Tibial nerve (tissue), 4 donors: ENCODE measurements around the gene RIPK4. TPM values are rescaled to one million over a fixed set of nuclear protein-coding genes. Genes with fewer than 3 reads are reported as not detected.
"Not testable (repeated sequence)": the region's sequence is repeated elsewhere in the genome, so short reads cannot be mapped to it uniquely, and the experiment has no call there.

Experiments
- DNase-seq, 2 donors: peaks; one replicate each; pipeline ENCODE4 v3.0.0-alpha.2; 2019; ENCODE audit warnings: low spot score in 2 of 2
- H3K27ac ChIP-seq, 4 donors: fragments of 200-600 bp; sonication (generic) in 3 of 4; one replicate each; pipeline ENCODE4 v1.5.1; 2017 to 2019; ENCODE audit warnings: mild to moderate bottlenecking in 1 of 4
- H3K27me3 ChIP-seq, 2 donors: fragments of 200-600 bp; sonication (generic) in 1 of 2; one replicate each; pipeline versions ENCODE4 v1.5.1 to v1.6.0; 2017 to 2019
- H3K36me3 ChIP-seq, 3 donors: fragments of 200-600 bp; sonication (generic); one replicate each; pipeline ENCODE4 v1.5.1; 2018 to 2019
- H3K4me1 ChIP-seq, 4 donors: fragments of 200-600 bp; sonication (generic) in 3 of 4; one replicate each; pipeline ENCODE4 v1.5.1; 2017 to 2019
- H3K4me3 ChIP-seq, 4 donors: fragments of 200-600 bp; sonication (generic) in 3 of 4; one replicate each; pipeline ENCODE4 v1.5.1; 2017 to 2019; ENCODE audit warnings: mild to moderate bottlenecking in 1 of 4, moderate library complexity in 1 of 4
- H3K9me3 ChIP-seq, 4 donors: fragments of 200-600 bp; sonication (generic) in 3 of 4; one replicate each; pipeline ENCODE4 v1.5.1; 2017 to 2019
- CTCF ChIP-seq, 5 experiments: fragments of 200-600 bp in 3 of 5; fragments of 450-650 bp in 2 of 5; sonication (generic) in 3 of 5; IDR thresholded peaks; one replicate each; pipeline ENCODE4 v1.5.1; 2016 to 2019; ENCODE audit warnings: antibody characterized with exemption in 5 of 5, mild to moderate bottlenecking in 3 of 5, moderate library complexity in 2 of 5
- EP300 ChIP-seq, 2 donors: sonication (generic); formaldehyde crosslinking; IDR thresholded peaks; one replicate each; pipeline ENCODE4 v1.6.1; 2017; ENCODE audit warnings: antibody characterized with exemption in 2 of 2, mild to moderate bottlenecking in 1 of 2
- POLR2A ChIP-seq, 2 donors: fragments of 450-650 bp; IDR thresholded peaks; one replicate each; pipeline ENCODE4 v1.6.1; 2017; ENCODE audit warnings: antibody characterized with exemption in 2 of 2, mild to moderate bottlenecking in 2 of 2, moderate library complexity in 2 of 2
- WGBS, 2 donors: methylation state at CpG; one replicate each; pipeline ENCODE4 v1.1.5; 2018; 5-methylcytosine and 5-hydroxymethylcytosine counted together
- total RNA-seq, 4 donors: library from RNA; depleted of rRNA; stranded (reverse); fragments of >200 nt; gene quantifications; one replicate each; pipeline ENCODE4 v1.1.0, GENCODE V29; 2016

The RIPK4 gene
- total RNA-seq, 4 donors from 2014 or later = 0.66 to 1.6 (median 1.2) TPM

- H3K4me1 ChIP-seq = no peaks in the 10 kb centered on the region
- H3K27me3 ChIP-seq = no peaks in the 10 kb centered on the region
- 67 to 72% methylated on average over 3 of the region's 3 CpGs for WGBS, 2 donors
- no peak overlapping the region for H3K4me3 ChIP-seq
- peaks cover 0 to 16% (median 3%) of the 10 kb centered on the region in 4 donors for H3K9me3 ChIP-seq
- DNase-seq = no peak
- H3K27ac ChIP-seq = no peak overlapping the region
- H3K36me3 ChIP-seq = peaks cover 0 to 37% (median 10%) of the 10 kb centered on the region in 3 donors
- TF ChIP-seq EP300 (IDR thresholded peaks at IDR 0.05) = no peak
- no peak for TF ChIP-seq POLR2A (IDR thresholded peaks at IDR 0.05)
- TF ChIP-seq CTCF (IDR thresholded peaks at IDR 0.05) = no peak
Measured at GRCh38 chr21:41795726-41796125, 28.9 kb upstream of the RIPK4 start.

GRCh38 chr21:41794600-41794999, 27.7 kb upstream of the RIPK4 start:
- TF ChIP-seq POLR2A (IDR thresholded peaks at IDR 0.05) (no peak), CTCF (IDR thresholded peaks at IDR 0.05) (no peak), EP300 (IDR thresholded peaks at IDR 0.05) (no peak)
- H3K4me3 ChIP-seq = no peak overlapping the region
- H3K27ac ChIP-seq = no peak overlapping the region
- DNase-seq = no peak
- no peaks in the 10 kb centered on the region for H3K4me1 ChIP-seq
- H3K36me3 ChIP-seq = peaks cover 0 to 26% (median 5%) of the 10 kb centered on the region in 3 donors
- H3K9me3 ChIP-seq = peaks cover 0 to 16% (median 3%) of the 10 kb centered on the region in 4 donors
- WGBS, 2 donors = 92 to 94% methylated on average over 10 of the region's 10 CpGs
- peaks cover 0 to 1% of the 10 kb centered on the region in 2 donors for H3K27me3 ChIP-seq

- Histone ChIP-seq H3K9me3 (peaks cover 0 to 16% (median 3%) of the 10 kb centered on the region in 4 donors), H3K4me3 (no peak overlapping the region), H3K4me1 (no peaks in the 10 kb centered on the region), H3K27ac (no peak overlapping the region), H3K36me3 (peaks cover 0 to 11% (median 0%) of the 10 kb centered on the region in 3 donors), H3K27me3 (peaks cover 0 to 13% of the 10 kb centered on the region in 2 donors)
- TF ChIP-seq EP300 (IDR thresholded peaks at IDR 0.05) (no peak), POLR2A (IDR thresholded peaks at IDR 0.05) (no peak), CTCF (IDR thresholded peaks at IDR 0.05) (no peak)
- 93 to 97% methylated on average over 3 of the region's 3 CpGs for WGBS, 2 donors
- DNase-seq = no peak
Measured at GRCh38 chr21:41792711-41793110, 25.9 kb upstream of the RIPK4 start.

GRCh38 chr21:41786509-41786987, 19.7 kb upstream of the RIPK4 start:
- TF ChIP-seq EP300 (IDR thresholded peaks at IDR 0.05) = no peak
- no peak for TF ChIP-seq CTCF (IDR thresholded peaks at IDR 0.05)
- no peak for TF ChIP-seq POLR2A (IDR thresholded peaks at IDR 0.05)
- no peak overlapping the region for H3K27ac ChIP-seq
- no peaks in the 10 kb centered on the region for H3K4me1 ChIP-seq
- no peak overlapping the region for H3K4me3 ChIP-seq
- no peaks in the 10 kb centered on the region for H3K9me3 ChIP-seq
- 28 to 37% methylated on average over 13 of the region's 13 CpGs for WGBS, 2 donors
- peaks cover 0 to 66% of the 10 kb centered on the region in 2 donors for H3K27me3 ChIP-seq
- H3K36me3 ChIP-seq = no peaks in the 10 kb centered on the region
- no peak for DNase-seq

GRCh38 chr21:41785262-41785661, 18.4 kb upstream of the RIPK4 start:
- not testable (repeated sequence) for H3K9me3 ChIP-seq, H3K4me1 ChIP-seq, H3K36me3 ChIP-seq, H3K27ac ChIP-seq, DNase-seq, H3K4me3 ChIP-seq
- peaks cover 0 to 78% of the 10 kb centered on the region in 2 donors for H3K27me3 ChIP-seq
- WGBS, 2 donors = 89 to 93% methylated on average over 12 of the region's 12 CpGs
